GM18868 (cell line): ENCODE results near the gene CYP4V2.
"Not testable (repeated sequence)": the region's sequence is repeated elsewhere in the genome, so short reads cannot be mapped to it uniquely, and the experiment has no call there.

ENCODE experiments used
- ATAC-seq: cut with Tn5 transposase; IDR thresholded peaks from one replicate; pipeline ENCODE4 v1.9.1; 2021; ENCODE audit warnings: mild to moderate bottlenecking, moderate library complexity; ENCODE audit not compliant: unreplicated experiment

CYP4V2 gene

GRCh38 chr4:186227744-186228513 lies 36.6 kb downstream of the CYP4V2 start:
- no peak for ATAC-seq

DNA sequence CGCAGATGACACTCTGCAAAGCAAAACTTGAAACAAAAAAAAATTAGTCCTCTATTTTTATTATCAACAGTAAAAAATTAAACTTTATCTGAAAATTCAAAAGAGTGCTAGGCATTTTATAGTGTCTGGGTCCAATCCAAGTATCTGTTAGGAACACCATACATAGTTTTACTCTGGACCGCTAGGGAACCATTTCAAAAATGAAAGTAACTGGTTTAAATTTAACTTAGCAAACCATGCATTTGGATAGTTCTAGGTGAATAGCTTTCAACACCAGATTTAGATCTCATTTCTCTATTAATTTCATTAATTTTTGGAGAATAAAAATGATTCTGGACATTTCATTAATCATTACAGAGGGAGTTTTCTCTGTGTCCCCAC lies 37.1 kb downstream of the CYP4V2 start:
- ATAC-seq = no peak

DNA sequence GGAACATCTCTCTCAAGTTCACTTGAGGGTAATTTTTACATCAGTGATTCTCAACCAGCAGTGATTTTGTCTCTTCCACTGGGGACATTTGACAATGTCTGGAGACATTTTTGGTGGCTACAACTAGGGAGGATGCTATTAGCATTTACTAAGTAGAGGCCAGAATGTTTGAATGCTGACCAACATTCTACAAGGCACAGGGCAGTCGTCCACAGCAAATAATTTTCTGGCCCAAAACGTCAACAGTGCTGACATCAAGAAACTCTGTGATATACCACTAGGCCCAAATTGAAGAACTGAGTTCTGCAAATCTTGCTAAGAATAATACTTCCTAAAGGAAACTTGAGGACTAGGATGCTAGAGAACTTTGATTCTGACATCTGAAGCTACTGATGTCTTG lies 43.0 kb downstream of the CYP4V2 start:
- no peak for ATAC-seq

GRCh38 chr4:186236126-186236525 lies 44.8 kb downstream of the CYP4V2 start:
- ATAC-seq = no peak

- no peak for ATAC-seq
Observed at GRCh38 chr4:186240452-186240847, 49.1 kb downstream of the CYP4V2 start.

GRCh38 chr4:186240848-186241491 lies 49.6 kb downstream of the CYP4V2 start:
- no peak for ATAC-seq

DNA sequence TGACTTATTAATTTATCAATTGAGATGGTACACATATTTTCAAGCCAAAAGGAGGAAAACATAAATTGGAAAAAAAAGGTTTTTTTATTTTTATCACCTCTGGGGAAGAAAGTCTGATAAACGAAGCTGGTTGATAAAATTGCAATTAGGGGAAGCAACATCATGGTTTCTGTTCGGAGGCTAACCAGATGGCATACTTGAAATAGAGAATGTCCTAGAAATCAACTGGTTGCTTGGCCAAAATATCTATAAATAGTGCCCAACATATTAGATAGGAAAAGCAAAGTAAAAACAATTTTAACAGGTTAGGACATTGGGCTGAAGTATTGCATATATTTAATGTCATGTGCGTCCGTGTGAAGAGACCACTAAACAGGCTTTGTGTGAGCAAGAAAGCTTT lies 50.2 kb downstream of the CYP4V2 start:
- no peak for ATAC-seq

GRCh38 chr4:186242031-186242430 lies 50.7 kb downstream of the CYP4V2 start:
- ATAC-seq = not testable (repeated sequence)

DNA sequence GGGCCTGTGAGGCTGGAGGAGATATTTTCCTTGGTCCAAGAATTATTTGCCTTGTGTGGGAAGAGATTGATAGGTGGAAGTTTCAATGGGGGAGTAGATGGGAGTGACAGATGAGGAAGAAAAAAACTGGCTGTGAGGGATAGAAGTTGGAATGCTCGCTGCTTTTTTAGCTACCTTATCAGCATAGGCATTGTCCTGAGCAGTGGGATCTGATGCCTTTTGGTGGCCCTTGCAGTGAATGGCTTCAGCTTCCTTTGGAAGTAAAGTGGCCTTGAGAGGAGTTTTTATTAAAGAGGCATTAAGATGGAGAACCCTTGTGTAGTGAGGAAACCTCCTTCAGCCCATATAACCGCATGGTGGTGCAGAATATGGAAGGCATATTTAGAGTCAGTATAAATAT lies 52.0 kb downstream of the CYP4V2 start:
- ATAC-seq = no peak

DNA sequence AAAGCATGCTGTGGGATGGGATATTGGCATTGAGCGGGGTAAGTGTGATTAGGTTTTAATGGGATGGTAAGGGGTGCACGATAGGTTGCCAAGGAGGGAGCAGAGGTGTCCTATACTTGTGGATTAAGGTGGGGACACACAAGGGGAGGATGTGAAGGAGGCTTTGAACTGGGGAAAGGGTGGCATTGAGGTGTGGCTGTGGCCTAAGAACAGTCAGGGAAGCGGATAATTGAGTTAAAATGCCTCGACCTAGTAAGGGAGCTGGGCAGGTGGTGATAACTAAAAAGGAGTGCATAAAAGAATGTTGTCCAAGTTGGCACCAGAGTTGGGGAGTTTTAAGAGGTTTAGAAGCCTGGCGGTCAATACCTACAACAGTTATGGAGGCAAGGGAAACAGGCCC lies 53.5 kb downstream of the CYP4V2 start:
- no peak for ATAC-seq

GRCh38 chr4:186247062-186247752 lies 55.8 kb downstream of the CYP4V2 start:
- ATAC-seq = not testable (repeated sequence)

- no peak for ATAC-seq
Observed at GRCh38 chr4:186248643-186249042, 57.3 kb downstream of the CYP4V2 start.

DNA sequence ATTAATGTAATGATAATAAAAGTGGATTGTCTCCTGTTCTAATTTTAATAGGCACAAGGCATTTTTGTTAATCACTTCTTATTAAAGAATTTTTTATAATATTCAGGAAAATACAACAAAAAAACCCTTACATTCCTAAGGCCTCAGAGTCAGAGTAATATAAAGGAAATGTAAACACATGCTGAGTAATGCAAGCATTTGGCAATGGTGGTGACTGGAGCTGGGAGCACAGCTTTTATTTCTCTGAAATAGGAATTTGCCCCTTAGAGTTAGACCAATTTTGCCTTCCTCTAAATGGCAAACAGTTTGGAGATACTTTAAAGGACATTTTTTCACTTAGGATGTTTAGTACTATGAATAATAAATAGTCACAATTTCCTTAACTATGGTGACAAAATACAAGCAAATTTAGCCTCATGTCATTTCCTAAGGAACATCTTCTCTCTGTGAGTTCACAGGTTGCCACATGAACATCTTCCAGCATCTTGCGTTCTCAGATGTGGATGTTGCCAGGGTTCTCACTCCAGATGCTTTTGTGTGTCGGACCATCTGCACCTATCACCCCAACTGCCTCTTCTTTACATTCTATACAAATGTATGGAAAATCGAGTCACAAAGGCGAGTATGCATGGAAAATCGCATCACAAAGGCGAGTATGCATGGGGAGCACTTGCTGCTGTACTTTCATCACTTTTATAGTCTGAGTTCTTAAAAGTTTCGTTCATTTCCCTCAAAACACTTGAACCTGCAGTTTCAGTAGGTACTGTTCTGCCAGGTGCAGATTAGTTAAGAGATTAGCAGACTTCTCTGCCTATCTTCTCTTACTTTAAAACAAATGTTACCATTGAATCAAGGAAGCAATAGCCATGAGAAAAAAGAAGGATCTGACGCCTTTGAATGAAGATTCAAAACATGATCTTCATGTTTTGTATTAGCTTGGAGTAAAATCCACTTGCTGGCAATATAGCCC lies 58.7 kb downstream of the CYP4V2 start:
- ATAC-seq = no peak

DNA sequence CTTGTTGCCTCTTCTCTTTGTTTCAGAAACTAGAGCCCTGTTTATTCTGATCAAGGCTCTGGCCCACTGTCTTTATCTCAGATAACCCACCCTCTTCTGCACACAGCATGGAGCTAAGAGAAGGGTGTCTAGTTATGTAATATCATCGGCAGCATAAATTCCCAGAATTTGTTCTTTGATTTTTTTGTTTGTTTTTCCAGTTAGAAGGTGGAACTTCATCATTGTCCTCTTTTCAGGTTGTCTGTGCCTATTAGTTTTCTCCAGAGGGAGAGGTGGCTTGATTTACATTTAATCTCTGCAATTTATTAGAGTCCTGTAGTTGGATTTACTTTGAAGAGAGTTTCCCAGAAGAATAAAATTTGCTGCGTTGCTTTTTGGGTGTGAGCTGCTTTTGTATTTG lies 59.4 kb downstream of the CYP4V2 start:
- no peak for ATAC-seq

- no peak for ATAC-seq
Observed at GRCh38 chr4:186255122-186255521, 63.8 kb downstream of the CYP4V2 start.

DNA sequence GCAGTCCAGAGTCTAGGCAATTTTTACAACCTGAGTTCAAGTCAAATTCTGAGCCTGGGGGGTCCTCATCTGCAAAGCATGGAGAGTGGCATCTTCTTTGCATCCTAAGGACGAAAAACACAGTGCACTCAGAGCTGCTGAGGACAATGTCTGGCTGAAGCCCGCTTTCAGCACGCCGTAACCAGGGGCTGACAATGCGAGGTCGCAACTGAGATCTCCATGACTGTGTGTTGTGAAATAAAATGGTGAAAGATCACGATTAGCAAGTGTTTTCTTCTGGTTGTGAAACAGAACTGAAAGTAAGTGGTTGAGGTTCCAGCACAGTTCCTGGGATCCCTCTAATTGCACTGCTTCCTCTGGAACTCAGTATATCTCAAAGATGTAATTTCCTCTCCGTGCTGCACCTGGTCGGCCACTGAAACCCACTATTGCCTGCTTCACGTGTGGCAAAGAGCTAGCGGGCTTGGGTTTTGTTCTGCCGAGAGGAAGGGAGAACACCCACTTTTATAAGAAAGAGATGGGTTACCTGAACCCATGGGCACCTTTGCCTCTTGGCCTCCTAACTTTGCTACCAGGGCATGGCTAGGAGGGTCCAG lies 66.9 kb downstream of the CYP4V2 start:
- ATAC-seq = no peak

GRCh38 chr4:186260117-186260503 lies 68.7 kb downstream of the CYP4V2 start:
- no peak for ATAC-seq
